ENCODE data around the gene GNS.

GNS gene

DNA sequence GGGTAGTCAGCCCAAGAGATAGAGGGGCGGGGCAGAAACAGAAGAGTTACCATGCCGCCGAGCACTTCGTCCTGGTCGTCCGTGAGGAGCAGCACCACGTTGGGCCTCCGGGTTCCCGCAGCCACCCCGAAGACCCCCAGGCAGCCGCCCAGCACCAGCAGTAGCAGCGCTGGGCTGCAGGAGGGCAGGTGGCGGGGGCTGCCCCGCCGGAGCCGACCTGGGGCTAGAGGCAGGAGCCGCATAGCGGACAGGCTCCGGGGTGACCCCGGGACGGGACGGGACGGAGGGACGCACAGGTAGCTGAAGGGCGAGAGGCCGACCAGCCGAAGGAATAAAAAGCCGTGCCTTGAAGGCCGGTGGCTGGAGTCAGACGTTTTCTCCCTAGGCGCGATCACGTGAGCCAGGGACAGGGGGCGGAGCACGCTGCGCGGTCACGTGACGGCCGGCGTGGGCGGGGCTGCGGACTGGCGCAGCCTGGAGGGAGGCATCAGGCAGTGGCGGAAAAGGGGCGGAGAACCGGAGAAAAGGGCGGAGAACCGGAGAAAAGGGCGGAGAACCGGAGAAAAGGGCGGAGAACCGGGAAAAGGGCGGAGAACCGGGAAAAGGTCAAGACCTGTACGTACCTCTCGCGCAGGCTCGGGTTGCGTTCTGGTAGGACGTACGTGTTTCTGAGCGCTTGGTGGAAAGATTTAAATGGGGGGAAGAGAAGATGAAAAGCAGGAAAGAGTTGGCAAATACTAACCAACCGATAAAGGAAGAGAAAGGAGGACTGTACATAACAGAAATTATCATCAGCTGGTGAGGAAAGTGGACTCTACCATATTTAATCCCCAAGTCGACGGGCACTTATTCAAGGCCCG is at the start of gene GNS:
Gene GNS, minus strand, starts transcription at position 372 of the 860 bp plus-strand sequence. Its CDS starts 130 bp downstream, at position 242.
- peak; percentile 97 for DNase-seq (ENCODE audit: low spot score)

GRCh38 chr12:64808110-64808509 is 48.9 kb upstream of the GNS start:
- DNase-seq (ENCODE audit: low spot score), result no peak

DNA sequence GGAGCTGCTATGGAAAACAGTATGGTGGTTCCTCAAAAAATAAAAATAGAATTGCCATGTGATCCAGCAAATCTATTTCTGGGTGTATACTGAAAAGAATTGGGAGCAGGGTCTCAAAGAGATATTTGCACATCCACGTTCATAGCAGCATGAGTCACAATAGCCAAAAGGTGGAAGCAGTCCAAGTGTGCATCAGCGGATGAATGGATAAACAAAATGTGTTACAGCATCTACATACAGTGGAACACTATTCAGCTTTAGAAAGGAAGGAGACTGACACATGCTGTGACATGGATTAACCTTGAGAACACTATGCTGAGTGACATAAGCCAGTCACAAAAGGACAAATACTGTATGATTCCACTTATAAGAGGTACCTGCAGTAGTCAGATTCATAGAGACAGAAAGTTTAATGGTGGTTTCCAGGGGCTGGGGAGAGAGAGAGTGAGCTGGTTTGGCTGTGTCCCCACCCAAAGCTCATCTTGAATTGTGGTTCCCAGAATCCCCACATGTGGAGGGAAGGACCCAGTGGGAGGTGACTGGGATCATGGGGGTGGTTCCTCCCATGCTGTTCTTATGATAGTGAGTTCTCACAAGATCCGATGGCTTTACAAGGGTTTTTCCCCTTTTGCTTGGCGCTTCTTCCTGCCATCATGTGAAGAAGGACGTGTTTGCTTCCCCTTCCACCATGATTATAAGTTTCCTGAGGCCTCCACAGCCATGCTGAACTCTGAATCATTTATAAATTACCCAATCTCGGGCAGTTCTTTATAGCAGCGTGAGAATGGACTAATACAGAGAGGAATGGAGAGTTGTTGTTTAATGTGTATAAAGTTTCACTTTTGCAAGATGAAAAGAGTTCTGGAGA is 47.6 kb upstream of the GNS start:
- no peak for DNase-seq (ENCODE audit: low spot score)

- DNase-seq (ENCODE audit: low spot score), result no peak
Observed at GRCh38 chr12:64806173-64806572, 47.0 kb upstream of the GNS start.

DNA sequence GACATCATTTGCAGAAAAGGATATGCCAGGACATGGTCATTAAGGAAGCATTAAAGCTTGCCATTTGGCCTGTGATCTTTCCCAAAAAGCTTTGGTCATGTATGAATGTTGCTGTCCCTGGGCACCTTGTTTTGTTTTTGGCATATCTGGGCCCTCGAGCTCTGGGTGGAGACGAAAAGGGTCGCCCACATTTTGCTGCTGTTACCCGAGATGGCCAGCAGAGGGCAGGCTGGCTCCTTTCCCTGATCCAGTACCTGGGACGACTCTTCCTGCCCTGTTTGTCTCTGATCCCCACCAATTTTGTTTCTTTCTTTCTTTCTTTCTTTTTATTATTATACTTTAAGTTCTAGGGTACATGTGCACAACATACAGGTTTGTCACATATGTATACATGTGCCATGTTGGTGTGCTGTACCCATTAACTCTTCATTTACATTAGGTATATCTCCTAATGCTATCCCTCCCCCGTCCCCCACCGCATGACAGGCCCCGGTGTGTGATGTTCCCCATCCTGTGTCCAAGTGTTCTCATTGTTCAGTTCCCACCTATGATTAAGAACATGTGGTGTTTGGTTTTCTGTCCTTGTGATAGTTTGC is 43.1 kb upstream of the GNS start:
- peak; percentile 76 for DNase-seq (ENCODE audit: low spot score)

GRCh38 chr12:64801381-64801780 is 42.2 kb upstream of the GNS start:
- peak; percentile 48 for DNase-seq (ENCODE audit: low spot score)

GRCh38 chr12:64800640-64801039 is 41.4 kb upstream of the GNS start:
- DNase-seq (ENCODE audit: low spot score), result no peak

DNA sequence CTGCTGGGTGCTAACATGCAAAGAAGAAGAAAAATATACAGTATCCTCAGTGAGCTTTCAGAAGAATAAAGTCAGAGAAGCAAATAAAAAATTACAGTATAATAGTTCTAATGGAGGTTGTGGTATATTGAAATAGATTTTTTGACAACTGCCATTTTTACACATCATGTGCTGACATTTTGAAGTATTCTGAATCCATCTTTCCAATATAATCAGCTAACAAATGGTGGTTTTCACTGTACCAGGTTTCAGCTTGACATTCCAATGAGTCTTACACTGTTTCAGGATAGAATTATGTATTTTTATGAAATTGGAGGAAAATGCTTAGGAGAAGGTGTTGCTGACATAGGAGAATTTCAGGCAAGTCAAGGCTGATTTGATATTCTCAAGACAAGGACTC is 39.0 kb upstream of the GNS start:
- DNase-seq (ENCODE audit: low spot score), result no peak

GRCh38 chr12:64797156-64797555 is 38.0 kb upstream of the GNS start:
- DNase-seq (ENCODE audit: low spot score), result no peak

DNA sequence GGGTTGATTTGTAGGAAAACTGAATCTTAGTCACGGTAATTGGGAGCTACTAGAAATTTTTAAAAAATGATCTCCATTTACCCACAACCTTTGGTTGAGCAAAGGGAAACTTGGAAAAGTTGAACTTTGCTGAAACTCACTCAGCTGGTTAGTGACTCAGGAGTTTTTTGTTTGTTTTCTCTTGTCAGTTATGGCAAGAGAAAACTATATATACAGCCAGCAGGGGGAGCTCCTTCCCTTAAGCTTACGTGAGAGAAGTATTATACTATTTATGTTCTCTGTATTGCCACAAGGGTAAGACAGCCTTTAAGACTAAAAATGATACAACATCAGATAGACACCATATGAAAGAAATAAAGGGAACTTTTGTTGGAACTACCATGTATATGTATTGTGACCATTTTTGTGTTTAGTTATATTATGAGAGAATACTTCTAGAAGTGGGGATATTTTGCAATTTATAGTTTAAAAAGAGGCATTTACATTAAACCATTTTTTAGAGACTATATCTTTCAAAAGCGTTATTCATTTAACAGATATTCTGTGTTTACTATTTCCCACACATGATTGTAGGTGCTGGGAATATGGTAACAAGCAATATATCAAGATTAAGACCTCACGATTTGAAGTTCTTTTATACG is 37.1 kb upstream of the GNS start:
- DNase-seq (ENCODE audit: low spot score), result peak; percentile 87

DNA sequence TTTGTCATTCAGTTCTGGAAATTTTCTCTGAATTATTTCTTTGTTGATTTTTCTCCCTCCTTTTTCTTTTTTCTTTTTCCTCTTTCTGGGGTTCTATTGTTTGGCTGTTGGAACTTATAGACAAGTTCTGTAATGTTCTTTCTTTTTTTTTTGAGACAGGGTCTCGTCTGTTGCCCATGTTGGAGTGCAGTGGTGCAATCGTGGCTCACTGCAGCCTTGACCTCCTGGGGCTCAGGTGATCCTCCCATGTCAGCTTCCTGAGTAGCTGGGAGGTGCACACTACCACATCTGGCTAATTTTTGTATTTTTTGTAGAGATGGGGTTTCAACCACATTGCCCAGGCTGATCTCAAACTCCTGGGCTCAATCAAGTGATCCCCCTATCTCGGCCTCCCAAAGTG is 35.1 kb upstream of the GNS start:
- no peak for DNase-seq (ENCODE audit: low spot score)

DNA sequence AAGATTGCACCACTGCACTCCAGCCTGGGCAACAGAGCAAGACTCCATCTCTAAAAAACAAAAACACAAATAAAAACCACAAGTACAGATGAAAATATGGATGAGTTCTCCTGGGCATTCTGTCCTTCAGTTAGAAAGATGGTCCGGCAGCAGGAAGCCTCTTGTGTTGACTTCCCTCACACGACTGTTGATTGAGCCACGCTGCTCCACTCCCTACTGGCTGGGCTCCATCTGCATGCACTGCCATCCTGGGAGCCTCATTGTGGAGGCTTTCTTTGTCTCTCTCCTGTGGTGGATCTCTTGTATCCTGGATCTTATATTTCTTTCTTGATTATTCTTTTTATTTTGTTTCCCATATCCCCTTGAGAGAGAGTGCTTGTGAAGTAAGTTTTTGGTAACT is 34.4 kb upstream of the GNS start:
- DNase-seq (ENCODE audit: low spot score), result no peak

- no peak for DNase-seq (ENCODE audit: low spot score)
Observed at GRCh38 chr12:64792128-64792527, 32.9 kb upstream of the GNS start.

DNA sequence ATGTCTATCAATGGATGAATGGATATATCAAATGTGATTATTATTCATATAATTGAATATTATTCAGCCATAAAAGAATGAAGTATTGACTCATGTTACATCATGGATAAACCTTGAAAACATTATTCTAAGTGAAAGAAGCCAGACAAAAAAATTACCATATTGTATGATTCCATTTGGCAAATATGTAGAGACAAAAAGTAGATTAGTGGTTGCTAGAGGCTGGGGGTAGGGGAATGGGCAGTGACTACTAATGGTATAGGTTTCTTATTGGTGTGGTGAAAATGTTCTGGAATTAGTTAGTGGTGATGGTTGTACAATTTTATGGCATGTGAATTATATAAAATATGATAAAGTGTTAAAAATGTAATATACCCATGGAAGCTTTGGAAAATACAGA is 31.8 kb upstream of the GNS start:
- no peak for DNase-seq (ENCODE audit: low spot score)

GRCh38 chr12:64790166-64790565 is 31.0 kb upstream of the GNS start:
- DNase-seq (ENCODE audit: low spot score), result no peak

DNA sequence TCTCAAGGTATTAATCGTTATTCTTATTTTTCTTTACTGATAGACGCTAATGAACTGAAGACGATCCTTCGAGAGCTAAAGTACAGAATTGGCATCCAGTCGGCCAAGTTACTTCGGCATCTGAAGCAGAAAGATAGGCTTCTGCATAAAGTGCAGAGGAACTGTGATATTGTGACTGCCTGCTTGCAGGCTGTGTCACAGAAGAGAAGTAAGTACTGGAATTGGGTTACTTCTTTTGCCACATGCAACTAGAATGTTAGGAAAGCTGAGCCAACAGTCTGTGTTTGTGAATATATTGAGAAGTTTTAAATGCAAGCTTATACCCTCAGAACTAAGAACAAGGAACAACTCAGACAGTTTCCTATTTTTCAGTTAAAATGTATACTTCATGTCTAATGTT is 26.6 kb upstream of the GNS start:
- DNase-seq (ENCODE audit: low spot score), result no peak

GRCh38 chr12:64782191-64782876 is 23.1 kb upstream of the GNS start:
- no peak for DNase-seq (ENCODE audit: low spot score)

DNA sequence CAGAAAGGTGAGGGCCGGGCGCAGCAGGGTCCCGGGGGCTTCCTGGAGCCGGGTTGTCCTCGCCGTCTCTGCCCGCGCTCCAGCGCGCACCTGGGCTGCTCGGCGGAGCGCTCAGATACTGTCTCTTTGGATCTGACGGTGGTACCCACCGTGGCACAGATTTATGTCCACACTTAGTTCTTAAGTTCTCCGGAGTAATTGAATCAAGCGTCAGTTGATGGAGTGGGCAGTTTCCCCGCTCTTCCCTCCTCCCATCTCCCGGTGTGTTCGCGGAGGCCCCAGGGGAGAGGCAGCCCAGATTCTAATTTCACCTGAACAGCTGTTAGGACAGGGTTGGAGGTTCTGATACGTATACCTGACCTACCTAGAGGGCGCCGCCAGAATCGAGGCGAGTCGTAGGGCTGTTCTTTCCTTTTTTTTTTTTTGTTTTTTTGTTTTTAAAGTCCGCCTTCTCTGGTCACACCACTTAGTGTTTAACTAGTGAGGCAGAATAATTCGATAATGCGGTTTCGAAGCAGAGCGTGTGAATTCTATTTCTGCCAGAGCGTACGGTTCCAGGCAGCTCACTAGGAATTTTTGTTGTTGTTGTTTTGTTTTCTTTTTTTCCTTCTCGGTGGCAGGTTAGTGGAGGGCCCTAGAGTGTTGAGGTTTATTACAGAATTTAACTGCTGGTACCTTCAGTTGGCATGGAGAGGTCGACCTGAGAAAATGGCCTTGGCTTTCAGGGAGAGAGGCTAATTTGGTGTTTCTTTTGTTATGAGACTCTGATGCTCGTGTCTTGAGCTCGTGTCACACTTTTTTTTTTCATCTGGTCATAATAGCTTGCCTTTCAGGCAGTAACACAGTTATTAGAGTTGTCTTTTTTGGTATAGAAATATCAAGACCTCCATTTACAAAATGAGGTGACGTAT is 22.3 kb upstream of the GNS start:
- no peak for DNase-seq (ENCODE audit: low spot score)

- DNase-seq (ENCODE audit: low spot score), result no peak
Observed at GRCh38 chr12:64780531-64781279, 21.5 kb upstream of the GNS start.

GRCh38 chr12:64780132-64780530 is 20.9 kb upstream of the GNS start:
- DNase-seq (ENCODE audit: low spot score), result no peak

Data from COLO829 (cell line).